Measurements from ENCODE around the gene POLD4. TPM values are rescaled to one million over a fixed set of nuclear protein-coding genes. Genes with fewer than 3 reads are reported as not detected.

The POLD4 gene
- total RNA-seq, 2 experiments from 2014 or later, result 153 to 171 TPM

DNA sequence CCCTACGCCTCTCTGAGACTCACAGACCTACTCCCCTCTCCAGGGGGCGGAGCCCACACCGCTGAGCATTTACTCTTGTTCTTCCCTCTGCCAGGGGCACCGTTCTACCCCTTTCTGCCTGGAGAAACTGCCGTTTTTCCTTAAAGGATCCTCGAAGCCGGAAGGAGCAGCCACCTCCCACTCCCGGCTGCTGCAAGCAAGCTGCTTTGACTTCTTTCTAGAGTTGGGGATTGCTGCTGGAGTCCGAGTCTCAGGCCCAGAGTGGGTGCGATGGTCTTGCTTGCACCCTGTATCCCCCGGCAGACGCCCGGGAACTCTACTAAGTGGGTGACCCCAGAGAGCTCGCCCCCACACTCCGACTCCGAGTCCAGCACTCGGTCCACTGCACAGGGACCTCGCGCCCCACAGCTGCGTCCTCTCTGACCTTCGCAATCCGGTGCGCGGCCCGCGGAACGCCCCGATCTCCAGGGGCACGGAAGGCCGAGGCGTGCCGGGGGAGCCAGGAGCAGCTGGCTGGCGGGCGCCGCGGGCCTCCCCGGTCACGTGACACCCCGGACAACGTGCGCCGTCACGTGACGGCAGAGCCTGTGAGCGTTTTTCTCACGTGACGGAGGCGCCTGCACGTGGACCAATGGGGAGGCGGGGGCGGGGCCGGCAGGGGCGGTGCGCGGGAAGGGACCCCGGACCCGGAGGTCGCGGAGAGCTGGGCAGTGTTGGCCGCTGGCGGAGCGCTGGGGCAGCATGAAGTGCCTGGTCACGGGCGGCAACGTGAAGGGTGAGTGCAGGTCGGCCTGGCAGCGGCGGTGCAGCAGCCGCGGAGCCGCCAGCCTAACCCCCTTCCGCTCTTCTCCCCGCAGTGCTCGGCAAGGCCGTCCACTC lies 38.2 kb upstream of the POLD4 start, which contains the start of gene RAD9A:
Gene RAD9A, plus strand, starts transcription at position 683 of the 879 bp plus-strand sequence. Its CDS starts 59 bp downstream, at position 742.
- POLR2A ChIA-PET, result interaction anchor here (0.6 to 2.4 kb wide), 9 partner anchors 10 to 199 kb away, joined by 3 to 16 read pairs (median 3); partner anchors contain the start of genes PPP1CA, PTPRCAP and TBC1D10C
- Histone ChIP-seq H3K27ac (ENCODE audit: low read depth, low read length, poor library complexity, severe bottlenecking) (peak within 1 kb of the TSS; percentile 54), H3K4me3 (ENCODE audit: low read depth, low read length, poor library complexity, severe bottlenecking) (peak within 1 kb of the TSS; percentile 78), H3K4me2 (ENCODE audit: low read length) (peak within 1 kb of the TSS; percentile 74), H3K4me1 (ENCODE audit: insufficient read depth, low read length, poor library complexity, severe bottlenecking) (peaks cover 37% of the 10 kb centered on the region), H3K9me2 (ENCODE audit: insufficient read depth, low read length) (no peaks in the 10 kb centered on the region), H3K36me3 (ENCODE audit: insufficient read depth, low read length) (peaks cover 29% of the 10 kb centered on the region), H3K79me2 (ENCODE audit: insufficient read depth, low read depth, low read length) (peaks cover 19% of the 10 kb centered on the region; the same call in 1 of the 2 replicates), H4K20me1 (ENCODE audit: insufficient read depth, low read length) (no peaks in the 10 kb centered on the region), H2AFZ (ENCODE audit: low read length) (0 out of 2 replicates have a peak within 1 kb of the TSS, but pooled peaks have one; percentile 22), H3K9me3 (ENCODE audit: low read length) (no peaks in the 10 kb centered on the region)
- BruUV-seq (replicated peaks), result TSS peak; percentile 75
- peak; percentile 98 for DNase-seq (ENCODE audit: low spot score)
- intact Hi-C loops (cut with micrococcal nuclease; ENCODE audit: unreplicated experiment), result loop anchor here (1.0 kb wide), 1 partner anchor 93 kb away; no protein-coding TSS in a partner anchor
- CTCF ChIA-PET (ENCODE audit: unreplicated experiment), result interaction anchor here (0.8 kb wide), 1 partner anchor 10 kb away, joined by 6 read pairs; the partner anchor contains the start of gene PPP1CA
- no peak for TF ChIP-seq EZH2phosphoT487 (IDR thresholded peaks at IDR 0.05; ENCODE audit: borderline replicate concordance, low read depth, low read length)
- no peak for TF ChIP-seq CTCF (conservative IDR thresholded peaks at IDR 0.05; ENCODE audit: low read length)

- Histone ChIP-seq H3K4me2 (ENCODE audit: low read length) (peak overlapping the region; percentile 74), H3K79me2 (ENCODE audit: insufficient read depth, low read depth, low read length) (peaks cover 19% of the 10 kb centered on the region; the same call in 1 of the 2 replicates), H2AFZ (ENCODE audit: low read length) (no peak overlapping the region), H3K27ac (ENCODE audit: low read depth, low read length, poor library complexity, severe bottlenecking) (peak overlapping the region; percentile 54), H3K4me3 (ENCODE audit: low read depth, low read length, poor library complexity, severe bottlenecking) (peak overlapping the region; percentile 78), H3K9me2 (ENCODE audit: insufficient read depth, low read length) (no peaks in the 10 kb centered on the region), H3K36me3 (ENCODE audit: insufficient read depth, low read length) (peaks cover 23% of the 10 kb centered on the region), H3K9me3 (ENCODE audit: low read length) (no peaks in the 10 kb centered on the region), H4K20me1 (ENCODE audit: insufficient read depth, low read length) (no peaks in the 10 kb centered on the region), H3K4me1 (ENCODE audit: insufficient read depth, low read length, poor library complexity, severe bottlenecking) (peaks cover 33% of the 10 kb centered on the region)
- ChIA-PET CTCF (ENCODE audit: unreplicated experiment) (interaction anchor here (0.6 kb wide), 1 partner anchor 243 kb away, joined by 3 read pairs; no protein-coding TSS in a partner anchor), POLR2A (interaction anchor here (0.6 to 2.4 kb wide), 4 partner anchors 11 to 226 kb away, joined by 3 to 16 read pairs (median 6); partner anchors contain the start of genes PPP1CA and TBC1D10C)
- TF ChIP-seq EZH2phosphoT487 (IDR thresholded peaks at IDR 0.05; ENCODE audit: borderline replicate concordance, low read depth, low read length), result no peak
- no peak for TF ChIP-seq CTCF (conservative IDR thresholded peaks at IDR 0.05; ENCODE audit: low read length)
- DNase-seq (ENCODE audit: low spot score), result no peak
- BruUV-seq (replicated peaks), result no TSS peak
- intact Hi-C loops (cut with micrococcal nuclease; ENCODE audit: unreplicated experiment), result loop anchor here (1.0 kb wide), 1 partner anchor 93 kb away; no protein-coding TSS in a partner anchor
These were observed 37.6 kb upstream of the POLD4 start for GRCh38 chr11:67390947-67391303.
